Mucosa of stomach (tissue), 1 donor: Measurements from ENCODE around the gene FOXN3.
"Not testable (repeated sequence)": the region's sequence is repeated elsewhere in the genome, so short reads cannot be mapped to it uniquely, and the experiment has no call there.

Source experiments
- H3K27me3 ChIP-seq: one replicate; pipeline ENCODE4 v1.7.0; 2013; ENCODE audit warnings: mild to moderate bottlenecking, low read length; ENCODE audit not compliant: control insufficient read depth, insufficient read depth
- H3K36me3 ChIP-seq: one replicate; pipeline ENCODE4 v1.7.0; 2013; ENCODE audit warnings: low read length; ENCODE audit not compliant: control insufficient read depth, insufficient read depth
- H3K4me1 ChIP-seq: one replicate; pipeline ENCODE4 v1.7.0; 2013; ENCODE audit warnings: mild to moderate bottlenecking, low read length; ENCODE audit not compliant: control insufficient read depth, insufficient read depth
- H3K4me3 ChIP-seq: one replicate; pipeline ENCODE4 v1.7.0; 2013; ENCODE audit warnings: low read length
- H3K9ac ChIP-seq: one replicate; pipeline ENCODE4 v1.7.0; 2013; ENCODE audit warnings: mild to moderate bottlenecking, low read length, moderate library complexity
- H3K9me3 ChIP-seq: one replicate; pipeline ENCODE4 v1.7.0; 2013; ENCODE audit warnings: mild to moderate bottlenecking, low read length, moderate library complexity; ENCODE audit not compliant: control insufficient read depth
- donor health status: Pancreatic carcinoma.

Gene FOXN3

DNA sequence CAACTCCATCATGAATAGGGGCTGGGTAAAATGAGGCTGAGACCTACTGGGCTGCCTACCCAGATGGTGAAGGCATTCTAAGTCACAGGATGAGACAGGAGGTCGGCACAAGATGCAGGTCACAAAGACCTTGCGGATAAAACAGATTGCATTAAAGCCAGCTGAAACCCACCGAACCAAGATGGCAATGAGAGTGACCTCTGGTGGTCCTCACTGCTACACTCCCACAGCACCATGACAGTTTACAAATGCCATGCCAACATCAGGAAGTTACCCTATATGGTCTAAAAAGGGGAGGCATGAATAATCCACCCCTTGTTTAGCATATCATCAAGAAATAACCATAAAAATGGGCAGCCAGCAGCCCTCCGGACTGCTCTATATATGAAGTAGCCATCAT is 122.6 kb downstream of the FOXN3 start:
- H3K4me3 ChIP-seq, H3K36me3 ChIP-seq, H3K9ac ChIP-seq, H3K4me1 ChIP-seq, H3K9me3 ChIP-seq, H3K27me3 ChIP-seq: not testable (repeated sequence)

DNA sequence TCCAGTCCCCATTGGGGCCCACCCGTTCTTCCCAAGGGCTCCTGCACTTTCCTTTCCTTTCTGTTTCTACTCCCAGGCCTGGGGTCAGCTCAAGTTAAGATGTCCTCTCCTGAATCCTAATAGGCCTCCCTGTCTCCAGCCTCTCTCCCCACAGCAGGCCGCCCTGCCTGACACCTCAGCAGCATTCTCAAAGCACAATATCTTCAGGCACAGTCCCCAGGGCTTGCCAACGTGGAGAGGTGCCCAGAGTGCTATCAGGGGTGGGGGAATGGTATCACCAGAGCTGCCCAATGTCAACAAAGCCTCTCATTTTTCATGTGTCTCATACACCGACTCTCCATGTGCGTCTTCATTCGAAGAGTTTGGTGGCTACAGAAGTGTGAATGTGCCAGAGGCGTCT is 123.0 kb downstream of the FOXN3 start:
- peaks cover 8% of the 10 kb centered on the region for H3K4me1 ChIP-seq
- no peak overlapping the region for H3K9ac ChIP-seq
- no peaks in the 10 kb centered on the region for H3K27me3 ChIP-seq
- no peaks in the 10 kb centered on the region for H3K9me3 ChIP-seq
- H3K4me3 ChIP-seq: no peak overlapping the region
- no peaks in the 10 kb centered on the region for H3K36me3 ChIP-seq

DNA sequence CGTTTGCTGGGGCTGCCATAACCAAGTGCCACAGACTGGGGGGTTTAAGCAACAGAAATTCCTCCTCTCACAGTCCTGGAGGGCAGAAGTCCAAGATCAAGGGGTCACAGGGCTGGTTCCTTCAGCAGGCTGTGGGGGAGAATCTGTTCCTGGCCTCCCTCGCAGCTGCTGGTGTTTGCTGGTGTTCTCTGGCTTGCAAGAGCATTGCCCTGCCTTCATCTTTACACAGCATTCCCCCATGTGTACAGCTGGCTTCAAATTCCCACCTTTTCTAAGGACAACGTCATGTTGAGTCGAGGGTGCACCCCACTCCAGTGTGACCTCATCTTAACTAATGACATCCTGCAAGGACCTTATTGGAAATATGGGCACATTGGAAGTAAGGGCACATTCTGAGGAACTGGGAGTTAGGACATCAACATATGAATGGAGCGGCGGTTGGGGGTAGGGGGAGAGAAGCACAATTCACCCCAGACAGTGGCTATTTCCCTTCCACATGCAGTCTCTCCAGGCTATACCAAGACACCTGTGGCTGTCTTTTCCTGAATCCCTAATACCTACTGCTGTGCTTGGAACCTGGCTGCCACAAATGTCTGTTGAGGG is 123.6 kb downstream of the FOXN3 start:
- Histone ChIP-seq H3K9me3 (no peaks in the 10 kb centered on the region), H3K36me3 (no peaks in the 10 kb centered on the region), H3K27me3 (no peaks in the 10 kb centered on the region), H3K9ac (no peak overlapping the region), H3K4me1 (peaks cover 8% of the 10 kb centered on the region), H3K4me3 (no peak overlapping the region)

DNA sequence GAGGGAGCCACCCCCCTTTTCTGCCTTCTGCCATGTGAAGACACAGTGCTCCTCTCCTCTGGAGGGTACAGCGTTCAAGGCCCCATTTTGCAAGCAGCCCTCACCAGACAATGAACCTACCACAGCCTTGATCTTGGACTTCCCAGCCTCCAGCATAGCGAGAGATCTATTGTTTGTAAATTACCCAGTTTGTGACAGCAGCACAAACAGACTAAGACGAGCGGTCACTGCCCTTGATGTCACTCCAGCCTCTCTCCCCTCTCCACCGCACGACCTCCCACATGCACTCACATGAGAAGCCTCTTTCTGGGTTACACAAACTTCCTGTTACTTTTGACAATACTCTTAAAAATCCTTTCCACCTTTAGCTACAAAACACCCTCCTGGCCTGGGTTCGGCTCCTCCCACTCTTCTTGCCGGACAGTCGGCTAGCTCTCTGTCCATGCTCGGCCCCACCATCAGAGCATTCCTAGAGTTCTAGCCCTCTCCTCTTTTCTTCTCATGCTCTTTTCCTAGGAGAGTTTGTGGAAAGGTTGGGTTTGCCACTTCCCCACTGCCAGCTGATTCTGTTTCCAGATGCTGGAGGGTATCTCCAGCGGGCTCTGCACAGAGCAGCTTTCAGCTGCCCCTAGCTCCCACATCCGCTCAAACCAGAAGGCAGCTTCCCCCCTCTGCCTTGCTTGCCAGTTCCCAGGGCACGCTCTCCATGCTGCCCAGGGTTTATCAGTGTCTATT is 124.3 kb downstream of the FOXN3 start:
- H3K4me3 ChIP-seq: no peak overlapping the region
- no peaks in the 10 kb centered on the region for H3K36me3 ChIP-seq
- peaks cover 8% of the 10 kb centered on the region for H3K4me1 ChIP-seq
- H3K9ac ChIP-seq: no peak overlapping the region
- H3K9me3 ChIP-seq: no peaks in the 10 kb centered on the region
- no peaks in the 10 kb centered on the region for H3K27me3 ChIP-seq

DNA sequence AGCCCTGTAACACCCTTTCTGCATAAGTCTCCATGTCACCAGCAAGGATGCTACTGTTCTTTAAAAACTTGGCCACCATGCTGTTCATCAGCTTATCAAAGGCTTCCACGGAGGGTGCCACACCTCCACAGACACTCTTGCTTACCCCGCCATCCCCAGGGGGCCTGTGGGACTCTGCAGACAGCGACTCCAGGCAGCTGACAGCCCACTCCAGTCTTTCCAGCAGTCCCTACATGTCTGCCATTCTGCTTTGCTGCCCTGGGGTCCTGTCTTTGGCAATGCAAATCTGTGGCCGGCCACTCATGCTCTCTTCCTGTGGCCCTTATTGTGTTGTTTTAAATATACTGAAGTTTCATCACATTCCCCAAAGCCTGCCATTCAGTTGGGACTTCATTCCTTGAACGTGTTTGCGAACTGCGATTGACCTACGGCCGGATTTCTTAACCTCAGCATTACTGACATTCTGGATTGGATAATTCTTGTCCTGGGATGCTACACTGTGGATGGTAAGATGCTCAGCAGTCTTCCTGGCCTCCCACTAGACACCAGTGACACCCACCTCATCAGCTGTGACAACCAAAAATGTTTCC is 125.6 kb downstream of the FOXN3 start:
- H3K9ac ChIP-seq: no peak overlapping the region
- H3K9me3 ChIP-seq: no peaks in the 10 kb centered on the region
- H3K4me3 ChIP-seq: no peak overlapping the region
- no peaks in the 10 kb centered on the region for H3K36me3 ChIP-seq
- no peaks in the 10 kb centered on the region for H3K27me3 ChIP-seq
- peaks cover 8% of the 10 kb centered on the region for H3K4me1 ChIP-seq

DNA sequence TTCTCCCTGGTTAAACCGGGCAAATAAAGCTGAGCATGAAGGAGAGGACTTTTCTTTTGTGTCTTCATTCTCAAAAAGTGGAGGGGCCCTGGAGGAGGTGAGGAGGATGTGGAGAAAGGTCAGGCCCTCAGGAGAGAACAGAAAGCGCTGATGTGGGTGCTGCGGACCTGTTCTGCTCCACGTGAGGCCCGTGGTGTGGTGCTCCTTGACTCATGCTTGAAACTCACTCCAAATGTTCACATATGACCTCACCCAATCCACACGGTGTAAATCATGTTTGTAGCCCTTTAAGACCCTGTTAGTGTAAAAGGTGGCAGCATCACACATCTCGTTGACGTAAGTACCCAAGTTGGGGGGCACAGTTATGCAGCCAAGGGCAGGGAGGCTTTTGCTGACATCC is 126.2 kb downstream of the FOXN3 start:
- peaks cover 8% of the 10 kb centered on the region for H3K4me1 ChIP-seq

DNA sequence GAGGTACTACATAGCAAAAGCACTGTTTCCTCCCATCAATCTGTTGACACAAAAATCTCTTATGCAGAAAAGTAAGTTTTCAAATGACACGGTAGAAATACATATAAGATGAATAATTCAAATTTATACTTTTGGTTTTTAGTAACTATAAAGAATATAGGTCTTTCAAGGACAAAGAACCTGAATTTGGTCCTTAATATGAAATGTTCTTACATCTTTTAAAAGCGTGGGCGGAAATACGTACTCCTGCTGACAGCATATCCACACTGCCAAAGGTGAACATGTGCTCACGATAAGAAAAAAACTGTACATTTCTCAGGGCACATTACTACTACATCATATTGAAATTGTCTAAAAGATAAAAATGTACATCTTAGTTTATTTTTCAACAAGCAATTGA is 127.6 kb downstream of the FOXN3 start:
- Histone ChIP-seq H3K4me3 (no peak overlapping the region), H3K36me3 (no peaks in the 10 kb centered on the region), H3K9ac (no peak overlapping the region), H3K4me1 (peaks cover 7% of the 10 kb centered on the region), H3K9me3 (no peaks in the 10 kb centered on the region), H3K27me3 (no peaks in the 10 kb centered on the region)

More for the DNA sequence above, 126.2 kb downstream of the FOXN3 start:
- Histone ChIP-seq H3K36me3 (no peaks in the 10 kb centered on the region), H3K9ac (no peak overlapping the region), H3K4me3 (no peak overlapping the region), H3K27me3 (no peaks in the 10 kb centered on the region), H3K9me3 (no peaks in the 10 kb centered on the region)

DNA sequence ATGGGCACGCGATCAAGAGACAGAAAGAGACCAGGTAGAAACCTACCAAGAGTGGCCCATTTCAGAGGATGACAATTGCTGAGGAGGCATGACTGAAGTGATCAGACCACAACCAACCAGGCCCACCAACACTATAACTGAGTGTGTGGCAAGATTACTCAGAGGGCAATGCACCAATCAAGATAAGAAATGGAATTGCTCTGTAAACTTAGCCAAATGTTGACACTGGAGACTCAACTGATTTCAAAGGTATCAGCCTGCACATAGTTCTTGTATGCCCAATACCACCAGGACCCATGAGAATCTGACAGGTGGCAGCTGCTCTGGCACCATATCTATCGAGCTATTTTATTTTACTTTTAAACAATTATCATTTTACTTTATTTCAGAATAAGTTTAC is 128.9 kb downstream of the FOXN3 start:
- no peaks in the 10 kb centered on the region for H3K9me3 ChIP-seq
- H3K27me3 ChIP-seq: no peaks in the 10 kb centered on the region
- no peaks in the 10 kb centered on the region for H3K4me1 ChIP-seq
- no peak overlapping the region for H3K4me3 ChIP-seq
- no peak overlapping the region for H3K9ac ChIP-seq
- H3K36me3 ChIP-seq: no peaks in the 10 kb centered on the region

DNA sequence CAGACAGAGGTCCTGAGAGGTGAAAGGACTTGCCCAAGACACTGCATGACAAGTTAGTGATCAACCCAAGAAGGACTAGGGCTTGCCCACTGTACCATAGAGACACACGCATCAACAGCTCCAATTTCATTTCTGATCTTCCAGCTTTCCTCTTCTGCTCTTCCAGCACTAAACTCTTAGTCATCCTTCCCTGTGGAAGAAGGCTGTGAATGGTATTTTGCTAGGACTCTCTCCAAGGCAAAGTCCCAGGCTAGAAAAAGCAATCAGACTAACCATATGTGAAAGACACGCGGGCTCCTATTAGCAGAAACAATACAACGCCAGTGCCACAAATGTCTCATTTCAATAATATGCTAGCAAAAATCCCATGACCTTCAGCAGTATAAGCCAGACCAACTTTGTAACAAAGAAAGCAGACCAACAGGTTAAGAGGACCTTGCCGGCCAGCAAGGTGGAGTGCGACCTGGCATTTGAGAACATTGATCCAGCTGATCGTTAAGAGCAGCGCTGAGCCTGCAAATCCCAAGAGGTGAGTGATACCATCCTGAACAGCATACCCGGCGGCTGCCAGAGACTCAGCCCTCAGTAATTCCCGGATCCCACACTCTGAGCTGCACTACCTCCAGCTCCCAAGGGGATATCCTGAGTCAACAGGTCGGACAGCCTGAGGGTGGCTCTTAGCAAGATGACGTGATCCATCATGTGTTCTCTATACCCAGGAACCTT is 132.5 kb downstream of the FOXN3 start:
- Histone ChIP-seq H3K9me3 (no peaks in the 10 kb centered on the region), H3K36me3 (no peaks in the 10 kb centered on the region), H3K4me3 (no peak overlapping the region), H3K4me1 (peaks cover 15% of the 10 kb centered on the region), H3K9ac (no peak overlapping the region), H3K27me3 (no peaks in the 10 kb centered on the region)

DNA sequence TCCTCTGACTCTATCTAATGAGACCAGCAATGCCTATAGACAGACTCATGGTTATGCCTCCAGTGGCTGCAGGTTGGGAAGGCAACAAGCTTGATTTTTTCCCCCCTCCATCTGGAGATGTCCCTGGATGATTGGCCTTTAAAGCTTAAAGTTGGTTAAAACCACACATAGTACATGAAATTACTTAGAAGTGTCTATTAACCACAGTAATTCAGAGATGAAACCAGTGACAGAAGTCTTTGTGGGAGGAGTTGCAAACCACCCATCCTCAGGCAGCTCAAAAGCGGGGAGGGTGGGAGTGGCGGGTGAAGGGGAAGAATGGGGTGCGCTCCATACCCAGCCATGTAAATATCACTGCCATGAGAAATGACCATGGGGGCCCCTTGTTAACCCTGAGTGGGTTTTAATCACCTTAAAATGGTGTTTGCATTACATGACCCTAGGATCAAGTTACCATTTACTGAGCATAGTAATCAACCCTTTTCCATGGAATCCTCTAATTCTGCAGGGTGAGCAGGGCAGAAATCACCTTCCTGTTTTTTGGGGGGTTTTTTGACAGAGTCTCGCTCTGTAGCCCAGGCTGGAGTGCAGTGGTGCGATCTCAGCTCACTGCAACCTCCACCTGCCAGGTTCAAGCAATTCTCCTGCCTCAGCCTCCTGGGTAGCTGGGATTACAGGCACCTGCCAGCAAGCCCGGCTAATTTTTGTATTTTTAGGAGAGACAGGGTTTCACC is 133.5 kb downstream of the FOXN3 start:
- no peaks in the 10 kb centered on the region for H3K27me3 ChIP-seq
- no peaks in the 10 kb centered on the region for H3K9me3 ChIP-seq
- no peak overlapping the region for H3K4me3 ChIP-seq
- H3K4me1 ChIP-seq: peaks cover 15% of the 10 kb centered on the region
- H3K36me3 ChIP-seq: no peaks in the 10 kb centered on the region
- H3K9ac ChIP-seq: no peak overlapping the region

DNA sequence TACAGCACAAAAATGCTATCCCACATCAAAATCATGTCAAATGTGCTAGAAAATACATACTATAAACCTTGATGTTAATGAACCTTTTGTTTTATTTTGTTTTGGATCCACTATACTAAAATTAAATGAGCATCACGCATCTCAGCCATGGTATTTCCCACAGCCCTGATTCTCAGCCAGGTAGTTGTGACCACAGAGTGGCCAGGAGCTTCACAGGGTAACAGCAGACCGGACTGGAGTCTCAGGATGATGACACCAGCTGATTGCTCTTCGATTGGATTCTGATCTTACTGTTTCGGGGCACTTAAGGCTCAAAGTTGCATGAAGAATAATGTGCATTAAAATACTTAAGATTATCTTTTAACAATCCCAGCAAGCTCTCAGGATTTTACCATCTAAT is 134.8 kb downstream of the FOXN3 start:
- Histone ChIP-seq H3K4me1 (peaks cover 15% of the 10 kb centered on the region), H3K9me3 (no peaks in the 10 kb centered on the region), H3K9ac (no peak overlapping the region), H3K36me3 (no peaks in the 10 kb centered on the region), H3K4me3 (no peak overlapping the region), H3K27me3 (no peaks in the 10 kb centered on the region)
